ENCODE measurements around the gene GCNT2. TPM values are rescaled to one million over a fixed set of nuclear protein-coding genes. Genes with fewer than 3 reads are reported as not detected.

The GCNT2 gene
- total RNA-seq, 6 donors from 2014 or later = 18.7 to 97.4 (median 44.5) TPM

GRCh38 chr6:10617008-10617696 is 96.0 kb downstream of the GCNT2 start:
- Histone ChIP-seq H3K36me3 (no peaks in the 10 kb centered on the region), H3K9me3 (no peaks in the 10 kb centered on the region), H3K27ac (no peak overlapping the region), H3K4me1 (peaks cover 0 to 5% (median 0%) of the 10 kb centered on the region in 4 donors), H3K4me3 (no peak overlapping the region), H3K27me3 (no peaks in the 10 kb centered on the region)
- 87 to 95% methylated on average over 29 to 40 of the region's 42 CpGs for WGBS, 2 donors
- no peak for TF ChIP-seq POLR2A (IDR thresholded peaks at IDR 0.05)
- no peak for TF ChIP-seq EP300 (IDR thresholded peaks at IDR 0.05)
- TF ChIP-seq POLR2AphosphoS5 (IDR thresholded peaks at IDR 0.05) = no peak
- TF ChIP-seq, protein P1, sequence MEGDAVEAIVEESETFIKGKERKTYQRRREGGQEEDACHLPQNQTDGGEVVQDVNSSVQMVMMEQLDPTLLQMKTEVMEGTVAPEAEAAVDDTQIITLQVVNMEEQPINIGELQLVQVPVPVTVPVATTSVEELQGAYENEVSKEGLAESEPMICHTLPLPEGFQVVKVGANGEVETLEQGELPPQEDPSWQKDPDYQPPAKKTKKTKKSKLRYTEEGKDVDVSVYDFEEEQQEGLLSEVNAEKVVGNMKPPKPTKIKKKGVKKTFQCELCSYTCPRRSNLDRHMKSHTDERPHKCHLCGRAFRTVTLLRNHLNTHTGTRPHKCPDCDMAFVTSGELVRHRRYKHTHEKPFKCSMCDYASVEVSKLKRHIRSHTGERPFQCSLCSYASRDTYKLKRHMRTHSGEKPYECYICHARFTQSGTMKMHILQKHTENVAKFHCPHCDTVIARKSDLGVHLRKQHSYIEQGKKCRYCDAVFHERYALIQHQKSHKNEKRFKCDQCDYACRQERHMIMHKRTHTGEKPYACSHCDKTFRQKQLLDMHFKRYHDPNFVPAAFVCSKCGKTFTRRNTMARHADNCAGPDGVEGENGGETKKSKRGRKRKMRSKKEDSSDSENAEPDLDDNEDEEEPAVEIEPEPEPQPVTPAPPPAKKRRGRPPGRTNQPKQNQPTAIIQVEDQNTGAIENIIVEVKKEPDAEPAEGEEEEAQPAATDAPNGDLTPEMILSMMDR (IDR thresholded peaks at IDR 0.05) = no peak
- ATAC-seq (ENCODE audit: low FRiP score in 2 of 2) = no peak
- peak; percentile 61 to 77 for DNase-seq

- 68 to 70% methylated on average over 3 of the region's 3 CpGs for WGBS, 2 donors
- TF ChIP-seq, protein P1 (IDR thresholded peaks at IDR 0.05) = no peak
- no peak for TF ChIP-seq EP300 (IDR thresholded peaks at IDR 0.05)
- TF ChIP-seq POLR2A (IDR thresholded peaks at IDR 0.05) = no peak
- no peak for TF ChIP-seq POLR2AphosphoS5 (IDR thresholded peaks at IDR 0.05)
- H3K27me3 ChIP-seq = no peaks in the 10 kb centered on the region
- no peak overlapping the region for H3K27ac ChIP-seq
- no peak for ATAC-seq (ENCODE audit: low FRiP score in 2 of 2)
- H3K4me3 ChIP-seq = no peak overlapping the region
- no peaks in the 10 kb centered on the region for H3K9me3 ChIP-seq
- DNase-seq = no peak
- H3K4me1 ChIP-seq = peaks cover 0 to 5% (median 0%) of the 10 kb centered on the region in 4 donors
- no peaks in the 10 kb centered on the region for H3K36me3 ChIP-seq
Measured at GRCh38 chr6:10618409-10618808, 97.3 kb downstream of the GCNT2 start.

DNA sequence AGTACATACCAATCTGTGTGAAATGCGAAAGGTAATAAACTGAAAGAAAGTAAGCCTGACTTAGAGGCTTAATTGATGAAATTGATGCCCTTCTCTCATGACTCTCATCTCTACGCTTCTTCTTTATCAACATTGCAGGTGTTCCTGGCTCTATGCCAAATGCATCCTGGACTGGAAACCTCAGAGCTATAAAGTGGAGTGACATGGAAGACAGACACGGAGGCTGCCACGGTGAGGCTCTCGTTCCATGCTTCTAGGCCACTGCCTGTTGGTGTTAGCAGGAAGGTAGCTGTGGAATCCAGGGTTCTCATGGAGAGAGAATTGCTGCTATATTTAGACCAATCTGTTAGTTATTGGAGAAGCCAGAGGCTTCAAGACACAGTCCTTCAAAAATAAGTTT is 100.1 kb downstream of the GCNT2 start:
- WGBS, 2 donors = 70 to 95% methylated on average over 5 of the region's 5 CpGs
- Histone ChIP-seq H3K36me3 (peaks cover 0 to 4% (median 0%) of the 10 kb centered on the region in 4 donors), H3K4me1 (no peaks in the 10 kb centered on the region), H3K27ac (no peak overlapping the region), H3K4me3 (no peak overlapping the region), H3K27me3 (no peaks in the 10 kb centered on the region), H3K9me3 (no peaks in the 10 kb centered on the region)
- ATAC-seq (ENCODE audit: low FRiP score in 2 of 2) (no peak), DNase-seq (no peak)
- TF ChIP-seq, protein P1 (IDR thresholded peaks at IDR 0.05) = no peak
- no peak for TF ChIP-seq POLR2A (IDR thresholded peaks at IDR 0.05)

- peaks cover 0 to 4% (median 0%) of the 10 kb centered on the region in 4 donors for H3K36me3 ChIP-seq
- H3K4me3 ChIP-seq = no peak overlapping the region
- TF ChIP-seq POLR2AphosphoS5 (IDR thresholded peaks at IDR 0.05) = no peak
- no peak for TF ChIP-seq POLR2A (IDR thresholded peaks at IDR 0.05)
- TF ChIP-seq EP300 (IDR thresholded peaks at IDR 0.05) = no peak
- TF ChIP-seq, protein P1 (IDR thresholded peaks at IDR 0.05) = no peak
- H3K4me1 ChIP-seq = peaks cover 0 to 2% (median 0%) of the 10 kb centered on the region in 4 donors
- no peaks in the 10 kb centered on the region for H3K27me3 ChIP-seq
- H3K27ac ChIP-seq = no peak overlapping the region
- DNase-seq (no peak), ATAC-seq (ENCODE audit: low FRiP score in 2 of 2) (no peak)
- 92 to 95% methylated on average over 3 to 4 of the region's 4 CpGs for WGBS, 2 donors
- H3K9me3 ChIP-seq = no peaks in the 10 kb centered on the region
Measured at GRCh38 chr6:10621847-10622246, 100.7 kb downstream of the GCNT2 start.

DNA sequence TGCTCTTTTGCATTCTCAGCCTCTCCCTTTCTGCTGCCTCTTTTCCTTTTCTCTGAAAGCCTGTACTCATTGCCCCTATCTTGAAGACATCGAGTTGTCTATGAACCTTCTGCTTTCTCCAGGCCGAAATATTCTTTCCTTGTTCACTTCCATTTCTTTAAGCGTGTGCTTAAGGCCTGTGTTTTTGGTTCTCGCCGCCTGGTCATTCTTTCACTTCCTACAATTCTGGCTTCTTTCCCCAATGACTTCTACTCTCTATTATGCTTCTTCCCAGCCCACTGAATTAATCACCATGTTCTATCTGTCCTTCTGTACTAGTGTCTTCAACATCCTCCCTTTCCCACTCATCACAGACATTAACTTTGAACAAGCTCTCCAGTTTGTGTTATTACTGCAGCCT is 103.7 kb downstream of the GCNT2 start:
- Histone ChIP-seq H3K27ac (no peak overlapping the region), H3K36me3 (peaks cover 0 to 4% (median 0%) of the 10 kb centered on the region in 4 donors), H3K27me3 (no peaks in the 10 kb centered on the region), H3K4me1 (peaks cover 0 to 4% (median 0%) of the 10 kb centered on the region in 4 donors), H3K4me3 (no peak overlapping the region), H3K9me3 (no peaks in the 10 kb centered on the region)
- WGBS, 2 donors = 75 to 84% methylated on average over 5 of the region's 5 CpGs
- no peak for ATAC-seq (ENCODE audit: low FRiP score in 2 of 2)
- no peak for TF ChIP-seq EP300 (IDR thresholded peaks at IDR 0.05)
- TF ChIP-seq, protein P1 (IDR thresholded peaks at IDR 0.05) = no peak
- no peak for TF ChIP-seq POLR2A (IDR thresholded peaks at IDR 0.05)
- TF ChIP-seq POLR2AphosphoS5 (IDR thresholded peaks at IDR 0.05) = no peak
- DNase-seq = no peak

All from upper lobe of left lung (tissue), 6 donors.